ENCODE measurements around the gene P2RY6. TPM values are rescaled to one million over a fixed set of nuclear protein-coding genes. Genes with fewer than 3 reads are reported as not detected.

Gene P2RY6
- total RNA-seq, 4 donors from 2014 or later = 0.93 to 4.0 (median 2.8) TPM

DNA sequence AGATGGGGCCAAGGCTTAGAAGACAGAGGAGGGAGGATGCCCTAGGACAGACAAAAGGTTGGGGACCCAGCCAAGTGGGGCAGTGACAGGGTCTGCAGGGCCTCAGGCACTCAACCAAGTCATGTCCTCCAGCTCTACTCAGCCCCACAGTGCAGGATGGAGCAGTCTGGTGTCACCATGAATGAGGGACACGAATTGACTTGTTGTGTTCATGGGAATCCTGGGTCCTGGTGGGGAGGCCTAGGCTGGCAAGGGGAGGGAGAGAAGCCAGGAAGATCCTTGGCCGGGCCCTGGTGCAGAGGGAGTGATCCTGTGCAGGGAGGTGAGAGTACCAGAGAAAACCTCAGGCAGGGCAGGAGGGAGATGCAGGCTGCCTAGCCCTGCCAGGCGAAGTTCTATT lies 12.0 kb downstream of the P2RY6 start:
- Histone ChIP-seq H3K27me3 (no peaks in the 10 kb centered on the region), H3K9me3 (no peaks in the 10 kb centered on the region), H3K27ac (no peak overlapping the region), H3K36me3 (no peaks in the 10 kb centered on the region), H3K4me1 (peaks cover 0 to 17% of the 10 kb centered on the region in 2 donors), H3K4me3 (replicated peaks in 1 of 3) (no peak overlapping the region)
- DNase-seq = no peak
- 81 to 90% methylated on average over 2 to 3 of the region's 3 CpGs for WGBS, 2 donors
- TF ChIP-seq, protein P1, sequence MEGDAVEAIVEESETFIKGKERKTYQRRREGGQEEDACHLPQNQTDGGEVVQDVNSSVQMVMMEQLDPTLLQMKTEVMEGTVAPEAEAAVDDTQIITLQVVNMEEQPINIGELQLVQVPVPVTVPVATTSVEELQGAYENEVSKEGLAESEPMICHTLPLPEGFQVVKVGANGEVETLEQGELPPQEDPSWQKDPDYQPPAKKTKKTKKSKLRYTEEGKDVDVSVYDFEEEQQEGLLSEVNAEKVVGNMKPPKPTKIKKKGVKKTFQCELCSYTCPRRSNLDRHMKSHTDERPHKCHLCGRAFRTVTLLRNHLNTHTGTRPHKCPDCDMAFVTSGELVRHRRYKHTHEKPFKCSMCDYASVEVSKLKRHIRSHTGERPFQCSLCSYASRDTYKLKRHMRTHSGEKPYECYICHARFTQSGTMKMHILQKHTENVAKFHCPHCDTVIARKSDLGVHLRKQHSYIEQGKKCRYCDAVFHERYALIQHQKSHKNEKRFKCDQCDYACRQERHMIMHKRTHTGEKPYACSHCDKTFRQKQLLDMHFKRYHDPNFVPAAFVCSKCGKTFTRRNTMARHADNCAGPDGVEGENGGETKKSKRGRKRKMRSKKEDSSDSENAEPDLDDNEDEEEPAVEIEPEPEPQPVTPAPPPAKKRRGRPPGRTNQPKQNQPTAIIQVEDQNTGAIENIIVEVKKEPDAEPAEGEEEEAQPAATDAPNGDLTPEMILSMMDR (IDR thresholded peaks at IDR 0.05) = no peak
- TF ChIP-seq POLR2A (IDR thresholded peaks at IDR 0.05) = no peak
- intact Hi-C loops (cut with DNase I) = no loop called here

DNA sequence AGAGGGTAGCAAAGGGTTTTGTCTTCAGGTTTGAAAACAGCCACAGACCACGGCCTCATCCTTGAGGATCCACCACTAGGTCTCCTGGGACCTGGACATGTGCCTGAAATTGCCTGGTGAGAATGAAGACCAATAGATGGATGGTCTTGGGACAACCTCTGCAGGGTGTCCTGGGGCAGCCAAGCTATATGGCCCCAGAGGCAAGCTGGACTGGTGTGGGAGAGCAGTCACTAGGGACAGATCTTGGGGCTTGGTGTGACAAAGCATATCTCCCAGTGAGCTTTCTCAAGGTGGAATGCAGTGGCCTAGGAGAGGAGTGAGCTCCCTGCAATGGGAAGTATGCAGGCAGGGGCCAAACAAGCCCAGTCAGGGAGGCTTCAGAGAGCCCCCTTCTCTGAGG lies 13.6 kb downstream of the P2RY6 start:
- no peaks in the 10 kb centered on the region for H3K36me3 ChIP-seq
- H3K4me3 ChIP-seq (replicated peaks in 1 of 3) = no peak overlapping the region
- 93 to 100% methylated on average over 1 of the region's 1 CpG for WGBS, 2 donors
- H3K9me3 ChIP-seq = no peaks in the 10 kb centered on the region
- no peaks in the 10 kb centered on the region for H3K27me3 ChIP-seq
- TF ChIP-seq, protein P1 (IDR thresholded peaks at IDR 0.05) = no peak
- no peak for TF ChIP-seq POLR2A (IDR thresholded peaks at IDR 0.05)
- peaks cover 0 to 26% of the 10 kb centered on the region in 2 donors for H3K4me1 ChIP-seq
- intact Hi-C loops (cut with DNase I) = loop anchor here (5.0 kb wide), 1 partner anchor 43 kb away; no protein-coding TSS in a partner anchor
- H3K27ac ChIP-seq = no peak overlapping the region
- no peak for DNase-seq

DNA sequence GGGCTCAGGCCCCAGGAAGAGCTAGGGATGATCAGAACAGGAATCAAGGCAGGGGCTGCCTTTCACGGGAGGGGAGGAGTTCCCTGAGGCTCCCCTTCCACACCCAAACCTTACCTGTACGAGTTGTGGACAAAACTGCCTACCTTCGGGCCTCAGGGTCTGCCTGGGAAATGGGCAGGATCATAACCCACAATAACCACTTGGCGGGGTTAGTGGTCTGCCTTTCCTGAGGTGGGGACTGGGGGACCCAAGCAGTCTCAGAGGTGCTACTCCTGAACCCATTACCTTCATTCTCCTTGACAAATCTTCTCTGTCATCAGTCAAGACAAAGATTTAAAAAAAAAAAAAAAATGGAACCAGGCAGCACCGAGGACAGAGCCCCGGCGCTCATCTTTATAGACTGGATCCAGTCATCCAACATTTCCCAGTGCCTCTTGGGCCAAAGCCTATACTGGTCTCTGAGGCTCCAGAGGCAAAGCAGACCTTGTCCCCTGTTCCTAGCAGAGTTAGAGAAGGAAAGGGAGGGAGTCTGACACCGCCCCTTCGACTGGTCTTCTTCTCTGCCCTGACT lies 14.2 kb downstream of the P2RY6 start:
- H3K36me3 ChIP-seq = no peaks in the 10 kb centered on the region
- H3K4me3 ChIP-seq (replicated peaks in 1 of 3) = no peak overlapping the region
- peaks cover 0 to 26% of the 10 kb centered on the region in 2 donors for H3K4me1 ChIP-seq
- no peak overlapping the region for H3K27ac ChIP-seq
- no peaks in the 10 kb centered on the region for H3K27me3 ChIP-seq
- WGBS, 2 donors = 86 to 92% methylated on average over 9 of the region's 9 CpGs
- intact Hi-C loops (cut with DNase I) = loop anchor here (5.0 kb wide), 1 partner anchor 44 kb away; no protein-coding TSS in a partner anchor
- H3K9me3 ChIP-seq = no peaks in the 10 kb centered on the region
- no peak for TF ChIP-seq POLR2A (IDR thresholded peaks at IDR 0.05)
- TF ChIP-seq, protein P1 (IDR thresholded peaks at IDR 0.05) = no peak
- no peak for DNase-seq

DNA sequence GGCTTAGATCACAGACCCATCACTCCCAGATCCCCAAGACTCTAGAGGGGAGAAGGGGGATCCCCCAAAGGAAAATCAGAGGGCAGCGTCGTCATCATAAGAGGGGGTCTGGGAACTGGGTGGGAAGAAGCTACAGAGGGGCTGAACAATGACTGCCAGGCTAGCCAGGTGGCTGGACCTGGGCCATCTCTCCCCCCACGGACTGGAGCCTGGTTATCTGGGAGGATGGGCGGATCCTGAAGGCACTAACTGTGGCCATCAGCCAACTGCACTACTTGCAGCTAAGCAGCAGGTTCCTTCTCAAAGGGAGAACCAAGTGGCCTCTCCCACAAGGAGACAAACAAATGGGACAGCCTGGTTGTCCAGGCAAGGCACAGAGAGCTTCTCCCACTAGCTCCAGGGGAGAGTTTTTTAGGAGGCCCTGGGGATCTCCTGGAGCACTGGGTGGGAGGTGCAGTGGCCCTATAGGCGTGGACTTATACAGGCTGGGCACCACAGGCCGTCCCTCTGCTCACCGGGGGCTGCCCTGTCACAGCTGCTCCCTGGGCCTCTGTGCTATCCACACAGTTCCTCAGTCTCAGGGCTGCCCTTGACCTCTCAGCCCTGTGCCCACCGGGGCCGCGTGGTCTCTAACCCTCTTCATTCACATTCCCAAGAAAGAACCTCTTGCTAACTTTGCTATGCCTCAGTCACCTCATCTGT lies 15.4 kb downstream of the P2RY6 start:
- TF ChIP-seq, protein P1 (IDR thresholded peaks at IDR 0.05) = no peak
- TF ChIP-seq POLR2A (IDR thresholded peaks at IDR 0.05) = no peak
- H3K4me1 ChIP-seq = peaks cover 0 to 26% of the 10 kb centered on the region in 2 donors
- no peaks in the 10 kb centered on the region for H3K36me3 ChIP-seq
- 82 to 83% methylated on average over 4 to 7 of the region's 10 CpGs for WGBS, 2 donors
- H3K27ac ChIP-seq = no peak overlapping the region
- no peak overlapping the region for H3K4me3 ChIP-seq (replicated peaks in 1 of 3)
- DNase-seq = peak; percentile 41 to 49
- H3K9me3 ChIP-seq = no peaks in the 10 kb centered on the region
- intact Hi-C loops (cut with DNase I) = loop anchor here (2.0 to 5.0 kb wide), 2 partner anchors 45 to 103 kb away; no protein-coding TSS in a partner anchor
- H3K27me3 ChIP-seq = no peaks in the 10 kb centered on the region

Measured in thyroid gland (tissue), 4 donors.